Neural progenitor cell (in vitro differentiated cells): Measurements from ENCODE around the gene PMF1. TPM values are rescaled to one million over a fixed set of nuclear protein-coding genes. Genes with fewer than 3 reads are reported as not detected.

Source experiments
- DNase-seq: peaks from one replicate; pipeline ENCODE4 v3.0.0-alpha.2; 2016; ENCODE audit warnings: low spot score
- H2AFZ ChIP-seq: fragments of 200-600 bp; sonication (generic); replicated peaks from 2 replicates; pipeline ENCODE4 v1.6.1; 2016; ENCODE audit warnings: antibody characterized with exemption
- H3F3A ChIP-seq: fragments of 200-600 bp; sonication (generic); 2 replicates; pipeline ENCODE4 v1.6.1; 2016; ENCODE audit warnings: antibody characterized with exemption, low read depth
- H3K27ac ChIP-seq: fragments of 200-600 bp; sonication (generic); 2 replicates; pipeline ENCODE4 v1.5.1; 2016; ENCODE audit warnings: mild to moderate bottlenecking
- H3K27me3 ChIP-seq: fragments of 200-600 bp; sonication (generic); 2 replicates; pipeline ENCODE4 v1.6.1; 2016; ENCODE audit warnings: mild to moderate bottlenecking, moderate library complexity
- H3K36me3 ChIP-seq: fragments of 200-600 bp; sonication (generic); 2 replicates; pipeline ENCODE4 v1.5.1; 2016
- H3K4me1 ChIP-seq: fragments of 200-600 bp; sonication (generic); 2 replicates; pipeline ENCODE4 v1.6.1; 2016; ENCODE audit warnings: mixed run types
- H3K4me2 ChIP-seq: fragments of 200-600 bp; sonication (generic); 2 replicates; pipeline ENCODE4 v1.6.1; 2016
- H3K4me3 ChIP-seq: fragments of 200-600 bp; sonication (generic); 2 replicates; pipeline ENCODE4 v1.5.1; 2016
- H3K79me2 ChIP-seq: fragments of 200-600 bp; sonication (generic); 2 replicates; pipeline ENCODE4 v1.6.1; 2016; ENCODE audit warnings: low read depth
- H3K9ac ChIP-seq: fragments of 200-600 bp; sonication (generic); 2 replicates; pipeline ENCODE4 v1.6.1; 2016
- H3K9me3 ChIP-seq: fragments of 200-600 bp; sonication (generic); 2 replicates; pipeline ENCODE4 v1.5.1; 2016; ENCODE audit warnings: low read depth
- H4K20me1 ChIP-seq: fragments of 200-600 bp; sonication (generic); 2 replicates; pipeline ENCODE4 v1.6.1; 2016; ENCODE audit warnings: low read depth
- H3K27ac Mint-ChIP-seq: 3 replicates; pipeline ENCODE4 v1.8.0; 2021; ENCODE audit warnings: mixed read lengths
- H3K27me3 Mint-ChIP-seq: 2 replicates; pipeline ENCODE4 v1.8.0; 2022; ENCODE audit warnings: low read depth, mild to moderate bottlenecking, inconsistent platforms, moderate library complexity, mixed read lengths; ENCODE audit not compliant: insufficient read depth
- H3K36me3 Mint-ChIP-seq: 3 replicates; pipeline ENCODE4 v1.8.0; 2021; ENCODE audit warnings: mixed read lengths
- H3K4me1 Mint-ChIP-seq: 3 replicates; pipeline ENCODE4 v1.8.0; 2021; ENCODE audit warnings: mixed read lengths
- H3K4me3 Mint-ChIP-seq: 3 replicates; pipeline ENCODE4 v1.8.0; 2021; ENCODE audit warnings: mild to moderate bottlenecking, moderate library complexity, mixed read lengths
- H3K9me3 Mint-ChIP-seq: 3 replicates; pipeline ENCODE4 v1.8.0; 2020; ENCODE audit warnings: mixed read lengths
- EZH2 ChIP-seq: fragments of 200-600 bp; sonication (generic); IDR thresholded peaks from 2 replicates; pipeline ENCODE4 v1.6.1; 2017; ENCODE audit warnings: antibody characterized with exemption, mild to moderate bottlenecking, moderate library complexity
- EZH2phosphoT487 ChIP-seq: fragments of 200-600 bp; sonication (generic); IDR thresholded peaks from 2 replicates; pipeline ENCODE4 v1.6.1; 2017; ENCODE audit warnings: antibody characterized with exemption
- total RNA-seq: library from RNA; depleted of rRNA; stranded (reverse); fragments of >200 nt; gene quantifications from 2 replicates; pipeline ENCODE4 v1.2.3, GENCODE V29; 2015; ENCODE audit warnings: low replicate concordance
- TF ChIP-seq, protein P1 (sequence below): fragments of 200-600 bp; sonication (generic); IDR thresholded peaks from 2 replicates; pipeline ENCODE4 v1.5.1; 2017; ENCODE audit warnings: antibody characterized with exemption, mild to moderate bottlenecking

Gene PMF1
- total RNA-seq, 1 donor from 2014 or later, result 103 TPM

DNA sequence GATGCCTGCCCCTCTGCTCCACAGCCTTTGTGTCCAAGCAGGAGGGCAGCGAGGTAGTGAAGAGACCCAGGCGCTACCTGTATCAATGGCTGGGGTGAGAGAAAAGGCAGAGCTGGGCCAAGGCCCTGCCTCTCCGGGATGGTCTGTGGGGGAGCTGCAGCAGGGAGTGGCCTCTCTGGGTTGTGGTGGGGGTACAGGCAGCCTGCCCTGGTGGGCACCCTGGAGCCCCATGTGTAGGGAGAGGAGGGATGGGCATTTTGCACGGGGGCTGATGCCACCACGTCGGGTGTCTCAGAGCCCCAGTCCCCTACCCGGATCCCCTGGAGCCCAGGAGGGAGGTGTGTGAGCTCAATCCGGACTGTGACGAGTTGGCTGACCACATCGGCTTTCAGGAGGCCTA, 29.9 kb downstream of the PMF1 start:
- H3K79me2 ChIP-seq, result no peaks in the 10 kb centered on the region
- TF ChIP-seq EZH2, result no peak
- TF ChIP-seq EZH2phosphoT487, result no peak
- TF ChIP-seq, protein P1, sequence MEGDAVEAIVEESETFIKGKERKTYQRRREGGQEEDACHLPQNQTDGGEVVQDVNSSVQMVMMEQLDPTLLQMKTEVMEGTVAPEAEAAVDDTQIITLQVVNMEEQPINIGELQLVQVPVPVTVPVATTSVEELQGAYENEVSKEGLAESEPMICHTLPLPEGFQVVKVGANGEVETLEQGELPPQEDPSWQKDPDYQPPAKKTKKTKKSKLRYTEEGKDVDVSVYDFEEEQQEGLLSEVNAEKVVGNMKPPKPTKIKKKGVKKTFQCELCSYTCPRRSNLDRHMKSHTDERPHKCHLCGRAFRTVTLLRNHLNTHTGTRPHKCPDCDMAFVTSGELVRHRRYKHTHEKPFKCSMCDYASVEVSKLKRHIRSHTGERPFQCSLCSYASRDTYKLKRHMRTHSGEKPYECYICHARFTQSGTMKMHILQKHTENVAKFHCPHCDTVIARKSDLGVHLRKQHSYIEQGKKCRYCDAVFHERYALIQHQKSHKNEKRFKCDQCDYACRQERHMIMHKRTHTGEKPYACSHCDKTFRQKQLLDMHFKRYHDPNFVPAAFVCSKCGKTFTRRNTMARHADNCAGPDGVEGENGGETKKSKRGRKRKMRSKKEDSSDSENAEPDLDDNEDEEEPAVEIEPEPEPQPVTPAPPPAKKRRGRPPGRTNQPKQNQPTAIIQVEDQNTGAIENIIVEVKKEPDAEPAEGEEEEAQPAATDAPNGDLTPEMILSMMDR, result no peak
- H4K20me1 ChIP-seq, result peaks cover 4% of the 10 kb centered on the region
- H3K36me3 ChIP-seq, result peaks cover 3% of the 10 kb centered on the region
- DNase-seq, result no peak
- Mint-ChIP-seq H3K27me3 (peaks cover 7% of the 10 kb centered on the region), H3K9me3 (no peaks in the 10 kb centered on the region), H3K4me3 (no peak overlapping the region), H3K4me1 (peaks cover 4% of the 10 kb centered on the region), H3K36me3 (peaks cover 9% of the 10 kb centered on the region), H3K27ac (no peak overlapping the region)
- peaks cover 8% of the 10 kb centered on the region for H3F3A ChIP-seq
- peaks cover 5% of the 10 kb centered on the region for H3K4me1 ChIP-seq
- no peak overlapping the region for H2AFZ ChIP-seq
- H3K9ac ChIP-seq, result no peak overlapping the region
- H3K27ac ChIP-seq, result no peak overlapping the region
- H3K9me3 ChIP-seq, result no peaks in the 10 kb centered on the region
- no peaks in the 10 kb centered on the region for H3K27me3 ChIP-seq
- H3K4me3 ChIP-seq, result no peak overlapping the region
- H3K4me2 ChIP-seq, result no peak overlapping the region

DNA sequence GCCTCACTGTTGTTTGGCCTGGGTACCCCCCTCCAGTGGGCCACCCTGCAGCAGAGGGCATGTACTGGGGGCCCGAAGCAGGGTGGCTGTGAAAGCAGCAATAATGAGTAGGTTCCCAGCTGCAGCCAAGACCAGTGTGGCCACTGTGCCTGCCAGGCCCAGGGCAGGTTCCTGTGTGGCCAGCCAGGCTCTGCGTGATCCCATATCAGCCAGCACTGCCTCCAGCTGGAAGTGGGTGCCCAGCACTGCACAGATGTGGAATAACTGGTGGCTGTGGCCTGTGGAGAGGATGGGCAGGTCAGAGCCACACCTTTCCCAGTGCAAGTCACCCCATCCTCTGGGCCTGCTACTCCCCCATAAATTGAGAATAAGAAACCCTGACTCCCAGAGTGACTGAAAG, 31.3 kb downstream of the PMF1 start:
- H3K4me2 ChIP-seq, result no peak overlapping the region
- H3K36me3 ChIP-seq, result no peaks in the 10 kb centered on the region
- H3K27ac ChIP-seq, result no peak overlapping the region
- H3K4me1 ChIP-seq, result peaks cover 6% of the 10 kb centered on the region
- no peak overlapping the region for H2AFZ ChIP-seq
- no peaks in the 10 kb centered on the region for H3K27me3 ChIP-seq
- peaks cover 17% of the 10 kb centered on the region for H3F3A ChIP-seq
- no peak for DNase-seq
- Mint-ChIP-seq H3K4me1 (peaks cover 5% of the 10 kb centered on the region), H3K36me3 (peaks cover 4% of the 10 kb centered on the region), H3K27ac (no peak overlapping the region), H3K4me3 (no peak overlapping the region), H3K9me3 (no peaks in the 10 kb centered on the region), H3K27me3 (peaks cover 7% of the 10 kb centered on the region)
- H4K20me1 ChIP-seq, result peaks cover 4% of the 10 kb centered on the region
- H3K9ac ChIP-seq, result no peak overlapping the region
- H3K79me2 ChIP-seq, result no peaks in the 10 kb centered on the region
- H3K4me3 ChIP-seq, result no peak overlapping the region
- no peak for TF ChIP-seq EZH2phosphoT487
- no peaks in the 10 kb centered on the region for H3K9me3 ChIP-seq

DNA sequence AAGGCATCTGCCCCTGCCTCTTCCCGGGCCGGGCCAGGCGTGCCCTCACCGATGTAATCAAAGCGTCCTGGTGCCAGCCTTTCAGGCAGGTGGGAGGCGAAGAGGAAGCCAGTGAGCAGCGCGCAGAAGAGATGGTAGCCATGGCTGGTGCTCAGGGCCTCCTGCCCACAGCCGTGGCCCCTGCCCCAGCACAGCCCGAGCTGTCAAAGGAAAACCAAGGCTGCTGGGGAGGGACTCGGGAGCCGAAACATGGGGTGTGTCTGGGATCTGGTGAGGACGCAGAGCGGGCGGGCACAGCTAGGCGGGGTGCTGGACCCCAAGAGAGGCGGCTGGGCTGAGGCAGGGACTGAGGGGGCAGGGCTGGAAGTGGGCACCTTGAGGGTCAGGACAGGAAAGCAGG, 31.9 kb downstream of the PMF1 start:
- Histone ChIP-seq H3K79me2 (no peaks in the 10 kb centered on the region), H3K4me1 (peaks cover 6% of the 10 kb centered on the region), H3F3A (peaks cover 19% of the 10 kb centered on the region), H2AFZ (no peak overlapping the region), H3K9me3 (no peaks in the 10 kb centered on the region), H3K9ac (no peak overlapping the region), H3K27me3 (no peaks in the 10 kb centered on the region), H3K4me3 (no peak overlapping the region), H3K36me3 (no peaks in the 10 kb centered on the region), H4K20me1 (peaks cover 4% of the 10 kb centered on the region), H3K27ac (no peak overlapping the region), H3K4me2 (no peak overlapping the region)
- no peak for DNase-seq
- peaks cover 5% of the 10 kb centered on the region for H3K4me1 Mint-ChIP-seq
- H3K27me3 Mint-ChIP-seq, result peaks cover 9% of the 10 kb centered on the region
- H3K27ac Mint-ChIP-seq, result peak overlapping the region; percentile 41
- H3K36me3 Mint-ChIP-seq, result peaks cover 2% of the 10 kb centered on the region
- TF ChIP-seq EZH2, result no peak
- TF ChIP-seq, protein P1, result no peak
- no peak for TF ChIP-seq EZH2phosphoT487
- no peaks in the 10 kb centered on the region for H3K9me3 Mint-ChIP-seq
- H3K4me3 Mint-ChIP-seq, result peak overlapping the region; percentile 5

DNA sequence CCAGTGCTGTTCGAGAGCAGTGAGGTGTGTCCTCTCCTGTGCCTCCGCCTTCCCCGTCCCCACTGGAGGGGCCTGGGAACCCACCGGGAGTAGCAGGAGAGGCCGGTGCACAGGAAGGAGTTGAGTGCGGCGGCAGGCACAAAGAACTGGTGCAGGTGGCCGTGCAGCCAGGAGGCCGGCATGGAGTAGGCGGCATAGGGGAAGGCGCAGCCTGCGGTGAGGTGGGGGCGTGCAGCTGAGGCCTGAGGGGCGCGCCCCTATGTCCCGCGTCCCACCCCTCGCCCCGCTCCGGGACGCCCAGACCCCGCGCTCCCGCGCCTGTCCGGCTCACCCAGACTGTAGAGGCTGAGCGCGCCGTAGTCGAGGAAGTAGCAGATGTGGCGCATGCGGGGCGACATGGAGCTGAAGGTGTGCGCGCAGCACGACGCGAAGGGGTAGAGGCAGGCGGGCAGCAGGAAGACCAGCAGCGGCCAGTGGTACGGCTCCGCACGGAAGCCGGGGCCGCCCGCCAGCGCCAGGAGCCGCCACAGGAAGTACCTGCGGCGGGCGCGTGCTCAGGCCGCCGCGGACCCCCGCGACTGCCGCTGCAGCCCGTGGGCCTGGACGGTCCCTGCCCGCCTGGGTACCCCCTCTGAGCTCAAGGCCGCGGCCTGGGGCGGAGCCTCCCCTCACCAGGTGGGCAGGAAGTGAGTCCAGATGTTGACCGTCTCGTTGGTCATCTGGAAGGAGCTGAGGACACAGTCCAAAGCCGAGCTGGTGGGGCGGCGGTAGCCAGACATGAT, 32.8 kb downstream of the PMF1 start:
- no peak overlapping the region for H3K4me3 ChIP-seq
- peaks cover 9% of the 10 kb centered on the region for H3K27me3 Mint-ChIP-seq
- no peaks in the 10 kb centered on the region for H3K9me3 Mint-ChIP-seq
- H3K9ac ChIP-seq, result no peak overlapping the region
- DNase-seq, result no peak
- no peaks in the 10 kb centered on the region for H3K27me3 ChIP-seq
- H3K4me1 ChIP-seq, result peaks cover 6% of the 10 kb centered on the region
- TF ChIP-seq EZH2phosphoT487 (no peak), EZH2 (no peak)
- TF ChIP-seq, protein P1, result no peak
- no peak overlapping the region for H3K4me3 Mint-ChIP-seq
- no peaks in the 10 kb centered on the region for H3K36me3 ChIP-seq
- H3K9me3 ChIP-seq, result no peaks in the 10 kb centered on the region
- peaks cover 19% of the 10 kb centered on the region for H3F3A ChIP-seq
- H3K36me3 Mint-ChIP-seq, result peaks cover 4% of the 10 kb centered on the region
- peak overlapping the region; percentile 63 for H3K27ac Mint-ChIP-seq
- H3K4me2 ChIP-seq, result no peak overlapping the region
- peaks cover 5% of the 10 kb centered on the region for H3K4me1 Mint-ChIP-seq
- no peak overlapping the region for H2AFZ ChIP-seq
- H4K20me1 ChIP-seq, result peaks cover 4% of the 10 kb centered on the region
- no peak overlapping the region for H3K27ac ChIP-seq
- H3K79me2 ChIP-seq, result no peaks in the 10 kb centered on the region
